ENCODE results near the gene SYT13. TPM values are rescaled to one million over a fixed set of nuclear protein-coding genes. Genes with fewer than 3 reads are reported as not detected.

Gene SYT13
- total and polyA plus RNA-seq, 10 of the 15 experiments (the other 5 are each of a cell fraction or from before 2014, with no cell fraction given), result not detected

DNA sequence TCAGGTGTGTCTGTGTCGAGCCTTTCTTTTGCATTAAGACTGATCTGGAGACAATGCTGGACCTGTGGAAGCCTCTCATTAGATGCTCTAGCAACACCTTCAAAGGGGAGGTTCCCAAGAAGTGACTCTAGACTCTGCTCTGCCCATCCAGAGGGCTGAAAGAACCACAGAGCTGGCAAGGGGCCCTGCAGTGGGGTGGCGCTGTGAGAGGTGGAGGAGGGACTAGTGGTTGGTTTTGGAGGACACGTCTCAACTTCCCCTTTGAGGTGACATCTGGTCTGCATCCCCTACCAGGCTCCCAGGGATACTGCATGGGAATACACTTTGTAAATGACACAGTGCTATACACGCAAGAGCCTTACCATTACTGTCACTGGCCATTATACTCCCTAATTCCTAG is 34.2 kb upstream of the SYT13 start:
- Histone ChIP-seq H3K79me2 (ENCODE audit: control insufficient read depth, insufficient read depth, low read length) (no peaks in the 10 kb centered on the region), H3K4me3 (no peak overlapping the region), H3K36me3 (ENCODE audit: control insufficient read depth in 2 of 2, insufficient read depth in 2 of 2, low read length in 1 of 2) (no peaks in the 10 kb centered on the region), H3K27ac (ENCODE audit: control insufficient read depth, insufficient read depth) (no peak overlapping the region), H3K27me3 (replicated peaks in 1 of 2; ENCODE audit: control insufficient read depth in 2 of 2, insufficient read depth in 2 of 2, low read length in 1 of 2) (no peaks in the 10 kb centered on the region; a peak in 1 of 4 replicates), H2AFZ (ENCODE audit: control insufficient read depth, low read depth, low read length) (no peak overlapping the region), H4K20me1 (ENCODE audit: control insufficient read depth, insufficient read depth) (no peaks in the 10 kb centered on the region), H3K9ac (ENCODE audit: control insufficient read depth, insufficient read depth, low read length) (no peak overlapping the region), H3K4me1 (ENCODE audit: control insufficient read depth, insufficient read depth, low read length) (no peaks in the 10 kb centered on the region), H3K4me2 (ENCODE audit: control insufficient read depth, insufficient read depth) (no peak overlapping the region), H3K9me3 (replicated peaks; ENCODE audit: control insufficient read depth, insufficient read depth, low read length) (no peaks in the 10 kb centered on the region)
- TF ChIP-seq NFYA (IDR thresholded peaks at IDR 0.05; ENCODE audit: borderline replicate concordance, low read depth, low read length), result no peak
- TF ChIP-seq ZBED1 (IDR thresholded peaks at IDR 0.05; ENCODE audit: borderline replicate concordance), result no peak
- TF ChIP-seq ZNF622 (IDR thresholded peaks at IDR 0.05), result no peak
- TF ChIP-seq, protein P1, sequence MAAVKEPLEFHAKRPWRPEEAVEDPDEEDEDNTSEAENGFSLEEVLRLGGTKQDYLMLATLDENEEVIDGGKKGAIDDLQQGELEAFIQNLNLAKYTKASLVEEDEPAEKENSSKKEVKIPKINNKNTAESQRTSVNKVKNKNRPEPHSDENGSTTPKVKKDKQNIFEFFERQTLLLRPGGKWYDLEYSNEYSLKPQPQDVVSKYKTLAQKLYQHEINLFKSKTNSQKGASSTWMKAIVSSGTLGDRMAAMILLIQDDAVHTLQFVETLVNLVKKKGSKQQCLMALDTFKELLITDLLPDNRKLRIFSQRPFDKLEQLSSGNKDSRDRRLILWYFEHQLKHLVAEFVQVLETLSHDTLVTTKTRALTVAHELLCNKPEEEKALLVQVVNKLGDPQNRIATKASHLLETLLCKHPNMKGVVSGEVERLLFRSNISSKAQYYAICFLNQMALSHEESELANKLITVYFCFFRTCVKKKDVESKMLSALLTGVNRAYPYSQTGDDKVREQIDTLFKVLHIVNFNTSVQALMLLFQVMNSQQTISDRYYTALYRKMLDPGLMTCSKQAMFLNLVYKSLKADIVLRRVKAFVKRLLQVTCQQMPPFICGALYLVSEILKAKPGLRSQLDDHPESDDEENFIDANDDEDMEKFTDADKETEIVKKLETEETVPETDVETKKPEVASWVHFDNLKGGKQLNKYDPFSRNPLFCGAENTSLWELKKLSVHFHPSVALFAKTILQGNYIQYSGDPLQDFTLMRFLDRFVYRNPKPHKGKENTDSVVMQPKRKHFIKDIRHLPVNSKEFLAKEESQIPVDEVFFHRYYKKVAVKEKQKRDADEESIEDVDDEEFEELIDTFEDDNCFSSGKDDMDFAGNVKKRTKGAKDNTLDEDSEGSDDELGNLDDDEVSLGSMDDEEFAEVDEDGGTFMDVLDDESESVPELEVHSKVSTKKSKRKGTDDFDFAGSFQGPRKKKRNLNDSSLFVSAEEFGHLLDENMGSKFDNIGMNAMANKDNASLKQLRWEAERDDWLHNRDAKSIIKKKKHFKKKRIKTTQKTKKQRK (IDR thresholded peaks at IDR 0.05; ENCODE audit: low read depth, low read length), result no peak
- TF ChIP-seq, protein P2, sequence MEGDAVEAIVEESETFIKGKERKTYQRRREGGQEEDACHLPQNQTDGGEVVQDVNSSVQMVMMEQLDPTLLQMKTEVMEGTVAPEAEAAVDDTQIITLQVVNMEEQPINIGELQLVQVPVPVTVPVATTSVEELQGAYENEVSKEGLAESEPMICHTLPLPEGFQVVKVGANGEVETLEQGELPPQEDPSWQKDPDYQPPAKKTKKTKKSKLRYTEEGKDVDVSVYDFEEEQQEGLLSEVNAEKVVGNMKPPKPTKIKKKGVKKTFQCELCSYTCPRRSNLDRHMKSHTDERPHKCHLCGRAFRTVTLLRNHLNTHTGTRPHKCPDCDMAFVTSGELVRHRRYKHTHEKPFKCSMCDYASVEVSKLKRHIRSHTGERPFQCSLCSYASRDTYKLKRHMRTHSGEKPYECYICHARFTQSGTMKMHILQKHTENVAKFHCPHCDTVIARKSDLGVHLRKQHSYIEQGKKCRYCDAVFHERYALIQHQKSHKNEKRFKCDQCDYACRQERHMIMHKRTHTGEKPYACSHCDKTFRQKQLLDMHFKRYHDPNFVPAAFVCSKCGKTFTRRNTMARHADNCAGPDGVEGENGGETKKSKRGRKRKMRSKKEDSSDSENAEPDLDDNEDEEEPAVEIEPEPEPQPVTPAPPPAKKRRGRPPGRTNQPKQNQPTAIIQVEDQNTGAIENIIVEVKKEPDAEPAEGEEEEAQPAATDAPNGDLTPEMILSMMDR (IDR thresholded peaks at IDR 0.05 in 2 of 3, conservative IDR thresholded peaks at IDR 0.05 in 1 of 3; ENCODE audit: control insufficient read depth in 2 of 3, extremely low read depth in 1 of 3, insufficient read depth in 1 of 3, low read depth in 3 of 3, low read length in 3 of 3), result no peak
- TF ChIP-seq, protein P3, sequence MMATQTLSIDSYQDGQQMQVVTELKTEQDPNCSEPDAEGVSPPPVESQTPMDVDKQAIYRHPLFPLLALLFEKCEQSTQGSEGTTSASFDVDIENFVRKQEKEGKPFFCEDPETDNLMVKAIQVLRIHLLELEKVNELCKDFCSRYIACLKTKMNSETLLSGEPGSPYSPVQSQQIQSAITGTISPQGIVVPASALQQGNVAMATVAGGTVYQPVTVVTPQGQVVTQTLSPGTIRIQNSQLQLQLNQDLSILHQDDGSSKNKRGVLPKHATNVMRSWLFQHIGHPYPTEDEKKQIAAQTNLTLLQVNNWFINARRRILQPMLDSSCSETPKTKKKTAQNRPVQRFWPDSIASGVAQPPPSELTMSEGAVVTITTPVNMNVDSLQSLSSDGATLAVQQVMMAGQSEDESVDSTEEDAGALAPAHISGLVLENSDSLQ (IDR thresholded peaks at IDR 0.05), result no peak
- TF ChIP-seq FOS (IDR thresholded peaks at IDR 0.05; ENCODE audit: borderline replicate concordance, extremely low read depth, insufficient read length), result no peak
- TF ChIP-seq FOXM1 (IDR thresholded peaks at IDR 0.05; ENCODE audit: low read depth, low read length), result no peak
- TF ChIP-seq EGR1 (IDR thresholded peaks at IDR 0.05; ENCODE audit: borderline replicate concordance in 1 of 2, low read depth in 2 of 2, low read length in 2 of 2), result no peak
- TF ChIP-seq SMAD5 (IDR thresholded peaks at IDR 0.05; ENCODE audit: low read depth), result no peak
- ChIA-PET RAD21 (ENCODE audit: unreplicated experiment) (no interaction called here), SMC1A (ENCODE audit: uncharacterized antibody, unreplicated experiment) (no interaction called here), CTCF (interaction anchor here (0.7 kb wide), 1 partner anchor 210 kb away, joined by 4 read pairs; no protein-coding TSS in a partner anchor), POLR2A (no interaction called here)
- ATAC-seq (no peak), FAIRE-seq (no peak), DNase-seq (ENCODE audit: low read depth, low spot score) (no peak)
- no TSS peak for BruUV-seq (replicated peaks)
- intact Hi-C loops (cut with micrococcal nuclease; ENCODE audit: unreplicated experiment), result no loop called here
- WGBS (ENCODE audit: insufficient coverage, insufficient replicate concordance, low lambda C conversion rate, missing lambda C conversion rate), result 30% methylated on average over 4 of the region's 4 CpGs
- in situ Hi-C loops (cut with MboI), result no loop called here

Data from GM12878 (cell line).